Measurements from ENCODE around the gene UBE2E2.

The UBE2E2 gene

DNA sequence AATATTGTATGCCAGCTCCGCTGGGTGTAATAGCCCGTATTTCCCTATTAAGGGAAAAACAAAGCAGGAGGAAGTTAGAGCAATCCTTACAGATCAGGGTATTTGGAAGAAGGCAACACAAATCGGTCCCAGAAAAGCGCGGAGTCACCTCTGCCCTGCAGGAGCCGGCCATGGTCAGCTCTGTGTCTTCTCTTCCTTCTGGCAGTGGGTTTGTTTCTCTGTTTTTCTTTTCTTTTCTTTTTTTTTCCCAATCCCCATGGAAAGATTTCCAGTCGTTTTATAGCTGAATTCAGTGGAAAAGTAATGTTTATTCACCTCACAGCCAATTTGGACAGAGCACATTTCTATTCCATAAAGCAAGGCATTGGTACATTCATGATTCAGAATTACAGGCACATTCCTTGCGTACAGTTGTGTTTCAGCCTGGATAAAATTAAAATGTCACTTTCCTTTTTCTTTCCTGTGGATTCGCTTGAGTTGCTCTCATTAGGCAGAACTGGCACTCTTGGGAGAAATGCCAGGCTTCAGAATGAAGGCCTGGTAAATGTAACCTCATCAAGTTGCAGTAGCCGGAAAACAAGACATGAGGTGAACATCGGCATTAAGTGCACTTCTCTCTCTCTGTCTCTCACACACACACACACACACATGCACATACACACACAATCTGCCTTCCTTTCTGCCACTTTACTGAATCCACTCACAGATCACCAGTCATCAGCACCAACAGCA lies 398.1 kb downstream of the UBE2E2 start:
- TF ChIP-seq, protein P1, sequence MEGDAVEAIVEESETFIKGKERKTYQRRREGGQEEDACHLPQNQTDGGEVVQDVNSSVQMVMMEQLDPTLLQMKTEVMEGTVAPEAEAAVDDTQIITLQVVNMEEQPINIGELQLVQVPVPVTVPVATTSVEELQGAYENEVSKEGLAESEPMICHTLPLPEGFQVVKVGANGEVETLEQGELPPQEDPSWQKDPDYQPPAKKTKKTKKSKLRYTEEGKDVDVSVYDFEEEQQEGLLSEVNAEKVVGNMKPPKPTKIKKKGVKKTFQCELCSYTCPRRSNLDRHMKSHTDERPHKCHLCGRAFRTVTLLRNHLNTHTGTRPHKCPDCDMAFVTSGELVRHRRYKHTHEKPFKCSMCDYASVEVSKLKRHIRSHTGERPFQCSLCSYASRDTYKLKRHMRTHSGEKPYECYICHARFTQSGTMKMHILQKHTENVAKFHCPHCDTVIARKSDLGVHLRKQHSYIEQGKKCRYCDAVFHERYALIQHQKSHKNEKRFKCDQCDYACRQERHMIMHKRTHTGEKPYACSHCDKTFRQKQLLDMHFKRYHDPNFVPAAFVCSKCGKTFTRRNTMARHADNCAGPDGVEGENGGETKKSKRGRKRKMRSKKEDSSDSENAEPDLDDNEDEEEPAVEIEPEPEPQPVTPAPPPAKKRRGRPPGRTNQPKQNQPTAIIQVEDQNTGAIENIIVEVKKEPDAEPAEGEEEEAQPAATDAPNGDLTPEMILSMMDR (conservative IDR thresholded peaks at IDR 0.05; ENCODE audit: control insufficient read depth, insufficient read depth, low read depth, low read length) = no peak
- H3K4me3 ChIP-seq (ENCODE audit: control insufficient read depth, low read depth, low read length) = no peak overlapping the region
- DNase-seq (ENCODE audit: low read depth) = peak; percentile 28

DNA sequence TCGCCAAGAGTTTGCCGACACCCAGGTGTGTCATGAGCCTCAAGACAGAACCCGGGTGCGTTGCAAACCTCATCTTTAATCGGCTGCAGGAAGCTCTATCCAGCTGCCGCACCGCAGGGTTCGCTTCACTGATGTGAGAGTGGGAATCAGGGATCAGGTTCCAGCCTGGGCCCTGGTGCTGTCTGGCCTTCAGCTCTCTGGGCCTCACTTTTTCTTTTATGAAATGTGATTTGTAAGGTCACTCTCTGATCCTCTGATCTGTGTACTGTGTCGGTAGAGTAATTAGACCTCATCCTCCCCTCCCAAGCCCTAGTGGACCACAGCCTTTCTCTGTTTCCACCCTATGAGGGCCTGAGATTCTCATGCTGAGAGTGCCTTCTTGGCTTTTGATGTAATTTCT lies 399.8 kb downstream of the UBE2E2 start:
- DNase-seq (ENCODE audit: low read depth) = no peak
- no peak overlapping the region for H3K4me3 ChIP-seq (ENCODE audit: control insufficient read depth, low read depth, low read length)
- TF ChIP-seq, protein P1 (conservative IDR thresholded peaks at IDR 0.05; ENCODE audit: control insufficient read depth, insufficient read depth, low read depth, low read length) = no peak

DNA sequence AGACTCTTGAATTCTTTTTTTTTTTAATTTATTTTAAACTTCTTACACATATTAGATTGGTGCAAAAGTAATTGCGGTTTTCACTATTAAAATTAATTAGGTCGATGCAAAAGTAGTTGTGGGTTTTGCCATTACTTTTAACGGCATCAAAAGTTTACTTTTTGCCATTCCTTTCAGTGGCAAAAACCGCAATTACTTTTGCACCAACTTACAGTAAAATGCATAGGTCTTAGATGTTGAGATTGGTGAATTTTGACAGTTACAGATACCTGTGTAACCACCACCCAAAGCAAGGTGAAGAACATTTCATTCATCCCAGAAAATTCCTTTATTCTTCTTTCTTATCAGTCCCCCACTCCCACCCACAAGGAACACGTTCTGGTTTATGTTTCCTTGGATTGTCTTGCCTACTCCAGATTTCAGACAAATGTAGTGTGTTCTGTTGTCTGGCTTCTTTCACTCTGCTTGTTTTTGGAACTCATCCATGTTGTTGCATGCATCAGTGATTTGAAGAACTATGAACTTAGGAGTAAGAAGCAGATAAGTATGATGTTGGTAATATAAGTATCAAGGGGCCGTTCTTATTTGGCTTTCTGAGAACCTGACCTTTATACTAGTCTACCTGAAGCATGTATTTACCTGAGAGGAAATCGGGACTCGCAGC lies 404.2 kb downstream of the UBE2E2 start:
- H3K4me3 ChIP-seq (ENCODE audit: control insufficient read depth, low read depth, low read length) = no peak overlapping the region
- TF ChIP-seq, protein P1 (conservative IDR thresholded peaks at IDR 0.05; ENCODE audit: control insufficient read depth, insufficient read depth, low read depth, low read length) = no peak

DNA sequence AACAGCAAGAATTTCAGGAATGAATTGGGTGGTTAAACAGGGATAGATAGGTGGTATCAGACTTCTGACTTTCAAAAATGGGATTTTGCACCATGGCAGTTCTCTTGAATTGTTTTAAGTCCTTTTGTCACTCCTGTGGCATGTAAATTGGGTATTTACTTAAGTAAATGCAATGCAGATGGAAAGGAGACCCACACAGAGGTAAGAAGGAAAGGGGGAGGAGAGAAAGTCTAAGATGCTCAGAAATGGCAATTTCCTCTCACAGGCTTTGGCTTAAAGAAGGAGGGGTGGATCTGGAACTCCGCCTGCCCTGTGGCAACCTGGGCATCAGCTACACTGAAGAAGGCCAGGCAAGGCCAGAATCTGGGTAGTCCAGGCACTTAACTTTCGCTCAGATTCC lies 405.5 kb downstream of the UBE2E2 start:
- no peak overlapping the region for H3K4me3 ChIP-seq (ENCODE audit: control insufficient read depth, low read depth, low read length)
- TF ChIP-seq, protein P1 (conservative IDR thresholded peaks at IDR 0.05; ENCODE audit: control insufficient read depth, insufficient read depth, low read depth, low read length) = no peak
- no peak for DNase-seq (ENCODE audit: low read depth)

More for the DNA sequence above, 404.2 kb downstream of the UBE2E2 start:
- DNase-seq (ENCODE audit: low read depth) = no peak

GRCh38 chr3:23611737-23612295 lies 408.7 kb downstream of the UBE2E2 start:
- DNase-seq (ENCODE audit: low read depth) = peak; percentile 57
- no peak overlapping the region for H3K4me3 ChIP-seq (ENCODE audit: control insufficient read depth, low read depth, low read length)
- TF ChIP-seq, protein P1 (conservative IDR thresholded peaks at IDR 0.05; ENCODE audit: control insufficient read depth, insufficient read depth, low read depth, low read length) = no peak

DNA sequence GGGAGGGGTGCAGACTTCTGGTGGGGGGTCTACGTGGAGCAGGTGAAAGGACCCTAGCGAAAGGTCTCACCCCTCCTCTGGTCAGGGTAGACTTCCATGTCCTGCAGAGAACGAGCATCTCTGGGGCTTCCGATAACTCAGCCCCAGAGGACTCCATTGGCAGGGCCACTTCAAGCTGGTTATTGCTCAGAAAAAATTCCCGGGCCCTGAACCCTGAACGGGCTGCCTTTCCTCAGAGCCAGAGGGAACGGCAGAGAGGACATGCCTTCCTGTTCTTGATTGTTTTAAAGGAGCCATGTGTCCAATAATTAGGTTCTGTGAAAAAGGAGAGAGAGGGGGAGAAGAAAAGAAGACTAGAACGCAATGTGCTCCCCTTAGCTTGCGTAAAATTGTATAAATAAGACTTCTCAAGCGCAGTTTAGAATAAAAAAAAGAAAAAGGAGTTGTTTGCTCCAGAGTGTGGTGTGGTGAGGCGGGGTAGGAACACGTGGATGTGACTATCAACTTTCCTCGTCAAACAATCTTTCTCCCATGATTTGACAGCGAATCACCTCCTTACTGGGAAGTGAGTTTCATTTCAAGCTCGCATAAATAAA lies 409.3 kb downstream of the UBE2E2 start:
- TF ChIP-seq, protein P1 (conservative IDR thresholded peaks at IDR 0.05; ENCODE audit: control insufficient read depth, insufficient read depth, low read depth, low read length) = no peak
- no peak overlapping the region for H3K4me3 ChIP-seq (ENCODE audit: control insufficient read depth, low read depth, low read length)
- DNase-seq (ENCODE audit: low read depth) = peak; percentile 68

All from fibroblast of mammary gland (primary cell).